ENCODE data around the gene SKOR2.

Gene SKOR2

DNA sequence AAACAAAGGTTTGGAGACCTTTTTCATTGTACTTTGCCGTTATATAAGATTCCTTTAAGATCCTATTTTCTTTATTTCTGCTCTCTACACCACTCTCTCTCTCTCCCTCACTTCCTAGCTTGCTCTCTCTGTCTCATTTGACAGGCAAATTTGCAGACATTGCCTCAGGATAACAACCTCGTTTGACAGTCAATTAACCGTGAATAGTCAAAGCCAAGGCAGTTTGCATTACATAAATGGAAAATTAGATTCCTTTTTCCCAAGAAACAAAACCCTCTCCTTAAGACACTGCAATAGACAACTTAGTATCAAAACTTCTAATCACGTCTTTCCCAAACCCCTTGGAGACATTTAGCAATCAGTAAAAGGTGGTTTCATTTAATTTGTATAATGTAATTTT is 7.4 kb downstream of the SKOR2 start:
- DNase-seq (ENCODE audit: low read depth, low spot score): no peak
- H3K4me3 ChIP-seq (ENCODE audit: low read depth, low read length): no peak overlapping the region
- in situ Hi-C loops (cut with HindIII; ENCODE audit: low sequenced_read_pairs): no loop called here
- TF ChIP-seq, protein P1, sequence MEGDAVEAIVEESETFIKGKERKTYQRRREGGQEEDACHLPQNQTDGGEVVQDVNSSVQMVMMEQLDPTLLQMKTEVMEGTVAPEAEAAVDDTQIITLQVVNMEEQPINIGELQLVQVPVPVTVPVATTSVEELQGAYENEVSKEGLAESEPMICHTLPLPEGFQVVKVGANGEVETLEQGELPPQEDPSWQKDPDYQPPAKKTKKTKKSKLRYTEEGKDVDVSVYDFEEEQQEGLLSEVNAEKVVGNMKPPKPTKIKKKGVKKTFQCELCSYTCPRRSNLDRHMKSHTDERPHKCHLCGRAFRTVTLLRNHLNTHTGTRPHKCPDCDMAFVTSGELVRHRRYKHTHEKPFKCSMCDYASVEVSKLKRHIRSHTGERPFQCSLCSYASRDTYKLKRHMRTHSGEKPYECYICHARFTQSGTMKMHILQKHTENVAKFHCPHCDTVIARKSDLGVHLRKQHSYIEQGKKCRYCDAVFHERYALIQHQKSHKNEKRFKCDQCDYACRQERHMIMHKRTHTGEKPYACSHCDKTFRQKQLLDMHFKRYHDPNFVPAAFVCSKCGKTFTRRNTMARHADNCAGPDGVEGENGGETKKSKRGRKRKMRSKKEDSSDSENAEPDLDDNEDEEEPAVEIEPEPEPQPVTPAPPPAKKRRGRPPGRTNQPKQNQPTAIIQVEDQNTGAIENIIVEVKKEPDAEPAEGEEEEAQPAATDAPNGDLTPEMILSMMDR (IDR thresholded peaks at IDR 0.05; ENCODE audit: low read depth, low read length): no peak

- no peak overlapping the region for H3K4me3 ChIP-seq (ENCODE audit: low read depth, low read length)
- DNase-seq (ENCODE audit: low read depth, low spot score): no peak
- in situ Hi-C loops (cut with HindIII; ENCODE audit: low sequenced_read_pairs): no loop called here
- TF ChIP-seq, protein P1 (IDR thresholded peaks at IDR 0.05; ENCODE audit: low read depth, low read length): no peak
These were observed 16.4 kb downstream of the SKOR2 start for GRCh38 chr18:47235096-47235495.

DNA sequence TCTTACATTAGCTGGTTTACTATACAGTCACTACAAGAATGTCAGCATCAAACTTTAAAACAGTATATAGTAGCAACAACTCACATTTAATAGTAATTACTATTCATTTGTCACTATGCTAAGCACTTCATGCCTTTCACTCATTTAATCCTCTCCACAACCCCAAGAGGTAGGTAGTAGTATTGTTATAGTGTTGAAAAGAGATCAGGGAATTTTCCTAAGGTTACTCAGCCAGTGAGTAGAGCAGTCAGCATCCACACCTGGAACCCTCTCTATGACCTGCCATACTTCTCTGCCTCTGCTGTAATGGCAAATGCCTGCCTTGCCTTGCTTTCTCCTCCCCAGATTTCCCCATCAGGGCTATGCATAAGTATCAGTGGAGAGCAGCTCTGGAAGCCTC is 24.8 kb downstream of the SKOR2 start:
- no peak overlapping the region for H3K4me3 ChIP-seq (ENCODE audit: low read depth, low read length)
- in situ Hi-C loops (cut with HindIII; ENCODE audit: low sequenced_read_pairs): no loop called here
- TF ChIP-seq, protein P1 (IDR thresholded peaks at IDR 0.05; ENCODE audit: low read depth, low read length): no peak
- DNase-seq (ENCODE audit: low read depth, low spot score): no peak

- TF ChIP-seq, protein P1 (IDR thresholded peaks at IDR 0.05; ENCODE audit: low read depth, low read length): peak; percentile 63
- DNase-seq (ENCODE audit: low read depth, low spot score): peak; percentile 52
- in situ Hi-C loops (cut with HindIII; ENCODE audit: low sequenced_read_pairs): no loop called here
- no peak overlapping the region for H3K4me3 ChIP-seq (ENCODE audit: low read depth, low read length)
These were observed 35.8 kb downstream of the SKOR2 start for GRCh38 chr18:47215554-47216138.

- in situ Hi-C loops (cut with HindIII; ENCODE audit: low sequenced_read_pairs): no loop called here
- no peak for DNase-seq (ENCODE audit: low read depth, low spot score)
- TF ChIP-seq, protein P1 (IDR thresholded peaks at IDR 0.05; ENCODE audit: low read depth, low read length): no peak
- no peak overlapping the region for H3K4me3 ChIP-seq (ENCODE audit: low read depth, low read length)
These were observed 42.3 kb downstream of the SKOR2 start for GRCh38 chr18:47209171-47209570.

DNA sequence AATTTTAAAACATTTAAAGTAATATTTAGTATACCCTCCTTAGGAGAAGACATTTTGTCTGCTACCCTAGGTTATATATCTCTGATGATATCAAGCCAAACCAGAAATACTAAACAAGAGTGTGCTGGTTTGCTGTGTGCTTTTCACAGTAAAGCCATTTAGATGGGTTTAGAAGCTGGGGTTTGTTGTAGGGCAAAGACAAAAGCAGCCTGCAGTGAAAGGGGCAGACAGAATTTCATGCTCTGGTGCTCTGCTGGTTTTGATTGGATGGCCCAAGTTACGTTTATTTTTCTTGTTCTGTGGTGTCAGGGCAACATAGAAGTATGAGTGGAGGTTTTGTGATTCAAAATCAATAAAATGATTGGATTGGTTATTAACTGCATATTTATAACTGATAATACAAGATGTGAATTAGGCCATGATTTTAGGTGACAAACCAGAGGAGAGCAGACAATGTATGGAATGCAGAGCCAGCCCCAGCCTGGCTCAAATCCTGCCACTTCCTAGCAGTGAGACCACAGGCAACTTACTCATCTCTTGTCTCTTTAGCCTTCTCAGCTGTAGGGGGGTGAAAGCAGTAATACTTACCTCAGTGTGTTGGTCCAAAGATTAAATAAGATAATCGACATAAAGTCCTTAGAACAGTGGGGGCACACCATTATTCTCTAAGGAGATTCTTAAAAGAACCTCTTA is 44.4 kb downstream of the SKOR2 start:
- in situ Hi-C loops (cut with HindIII; ENCODE audit: low sequenced_read_pairs): no loop called here
- TF ChIP-seq, protein P1 (IDR thresholded peaks at IDR 0.05; ENCODE audit: low read depth, low read length): no peak
- peak; percentile 0 for DNase-seq (ENCODE audit: low read depth, low spot score)
- no peak overlapping the region for H3K4me3 ChIP-seq (ENCODE audit: low read depth, low read length)
